Endothelial cell of umbilical vein (primary cell): ENCODE results near the gene CHRNA7.

Source experiments
- EZH2 ChIP-seq: IDR thresholded peaks from 2 replicates; pipeline ENCODE4 v1.6.1; 2012; ENCODE audit warnings: borderline replicate concordance, low read depth, mild to moderate bottlenecking, moderate library complexity, low read length, inconsistent platforms; ENCODE audit not compliant: severe bottlenecking
- POLR2A ChIP-seq: IDR thresholded peaks from 2 replicates; pipeline ENCODE4 v1.6.1; 2012; ENCODE audit warnings: low read depth, mild to moderate bottlenecking, control low read depth, low read length
- POLR2AphosphoS5 ChIP-seq: IDR thresholded peaks from 2 replicates; pipeline ENCODE4 v1.6.1; 2012; ENCODE audit warnings: low read depth, mild to moderate bottlenecking, control low read depth, low read length, moderate library complexity; ENCODE audit not compliant: insufficient read depth
- TF ChIP-seq, protein P1 (sequence below), 2 donors: IDR thresholded peaks; 1 replicate in 1 of 2; 2 replicates in 1 of 2; pipeline ENCODE4 v1.5.1; 2011; ENCODE audit warnings: low read length in 2 of 2, mild to moderate bottlenecking in 2 of 2, moderate library complexity in 2 of 2, control low read depth in 1 of 2, inconsistent platforms in 1 of 2, low read depth in 1 of 2; ENCODE audit not compliant: insufficient read depth in 1 of 2; ENCODE audit errors: extremely low read depth in 1 of 2
- TF ChIP-seq, protein P2 (sequence below): IDR thresholded peaks from 2 replicates; pipeline ENCODE4 v1.6.1; 2011; ENCODE audit not compliant: insufficient read depth, insufficient read length

- TF ChIP-seq, protein P1, sequence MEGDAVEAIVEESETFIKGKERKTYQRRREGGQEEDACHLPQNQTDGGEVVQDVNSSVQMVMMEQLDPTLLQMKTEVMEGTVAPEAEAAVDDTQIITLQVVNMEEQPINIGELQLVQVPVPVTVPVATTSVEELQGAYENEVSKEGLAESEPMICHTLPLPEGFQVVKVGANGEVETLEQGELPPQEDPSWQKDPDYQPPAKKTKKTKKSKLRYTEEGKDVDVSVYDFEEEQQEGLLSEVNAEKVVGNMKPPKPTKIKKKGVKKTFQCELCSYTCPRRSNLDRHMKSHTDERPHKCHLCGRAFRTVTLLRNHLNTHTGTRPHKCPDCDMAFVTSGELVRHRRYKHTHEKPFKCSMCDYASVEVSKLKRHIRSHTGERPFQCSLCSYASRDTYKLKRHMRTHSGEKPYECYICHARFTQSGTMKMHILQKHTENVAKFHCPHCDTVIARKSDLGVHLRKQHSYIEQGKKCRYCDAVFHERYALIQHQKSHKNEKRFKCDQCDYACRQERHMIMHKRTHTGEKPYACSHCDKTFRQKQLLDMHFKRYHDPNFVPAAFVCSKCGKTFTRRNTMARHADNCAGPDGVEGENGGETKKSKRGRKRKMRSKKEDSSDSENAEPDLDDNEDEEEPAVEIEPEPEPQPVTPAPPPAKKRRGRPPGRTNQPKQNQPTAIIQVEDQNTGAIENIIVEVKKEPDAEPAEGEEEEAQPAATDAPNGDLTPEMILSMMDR (IDR thresholded peaks at IDR 0.05; ENCODE audit: extremely low read depth in 1 of 2, insufficient read depth in 1 of 2, low read depth in 1 of 2, low read length in 2 of 2): no peak
- TF ChIP-seq POLR2AphosphoS5: no peak
- TF ChIP-seq EZH2: no peak
- TF ChIP-seq POLR2A: no peak
- TF ChIP-seq, protein P2, sequence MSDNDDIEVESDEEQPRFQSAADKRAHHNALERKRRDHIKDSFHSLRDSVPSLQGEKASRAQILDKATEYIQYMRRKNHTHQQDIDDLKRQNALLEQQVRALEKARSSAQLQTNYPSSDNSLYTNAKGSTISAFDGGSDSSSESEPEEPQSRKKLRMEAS: no peak
Observed at GRCh38 chr15:32129815-32130214, 99.5 kb downstream of the CHRNA7 start.
